ENCODE results near the gene RHBDL2. TPM values are rescaled to one million over a fixed set of nuclear protein-coding genes. Genes with fewer than 3 reads are reported as not detected.
A peak's percentile ranks its signal among the peaks of the same experiment; 100 is the strongest.

Gene RHBDL2
- total and polyA plus RNA-seq, 2 of the 13 experiments (the other 11 are each of a cell fraction or from before 2014, with no cell fraction given): 3.3 to 5.4 TPM

- TF ChIP-seq MNT (IDR thresholded peaks at IDR 0.05): no peak
- peak; percentile 80 for TF ChIP-seq HNRNPK (IDR thresholded peaks at IDR 0.05; ENCODE audit: low read depth, low read length, poor library complexity, severe bottlenecking)
- no peak for TF ChIP-seq ZNF205 (CRISPR knock-in tag; IDR thresholded peaks at IDR 0.05)
- no peak for TF ChIP-seq ZNF710 (CRISPR knock-in tag; IDR thresholded peaks at IDR 0.05; ENCODE audit: borderline replicate concordance)
- TF ChIP-seq SRSF4 (IDR thresholded peaks at IDR 0.05; ENCODE audit: low read depth, low read length, poor library complexity, severe bottlenecking): no peak
- TF ChIP-seq NFYB (CRISPR knock-in tag; IDR thresholded peaks at IDR 0.05): peak; percentile 41; the same call in 1 of the 2 replicates
- peak; percentile 69 for TF ChIP-seq KDM5A (IDR thresholded peaks at IDR 0.05; ENCODE audit: borderline replicate concordance, low read length)
- no peak for TF ChIP-seq ZNF264 (CRISPR knock-in tag; IDR thresholded peaks at IDR 0.05)
- no peak for TF ChIP-seq ZNF318 (CRISPR knock-in tag; IDR thresholded peaks at IDR 0.05)
- peak; percentile 71; the same call in 1 of the 2 replicates for TF ChIP-seq ZNF792 (CRISPR knock-in tag; IDR thresholded peaks at IDR 0.05)
- peak; percentile 84 for TF ChIP-seq HNRNPLL (IDR thresholded peaks at IDR 0.05; ENCODE audit: low read depth, low read length, poor library complexity, severe bottlenecking)
- no peak for TF ChIP-seq ZNF234 (CRISPR knock-in tag; conservative IDR thresholded peaks at IDR 0.05)
- TF ChIP-seq IKZF5 (CRISPR knock-in tag; IDR thresholded peaks at IDR 0.05): 0 out of 2 replicates have a peak, but pooled peaks have one; percentile 66
- TF ChIP-seq JARID2 (CRISPR knock-in tag; IDR thresholded peaks at IDR 0.05; ENCODE audit: insufficient replicate concordance): peak; percentile 19
- no peak for TF ChIP-seq ZNF329 (CRISPR knock-in tag; IDR thresholded peaks at IDR 0.05; ENCODE audit: low read depth)
Measured at GRCh38 chr1:38990738-38991637, 49.4 kb upstream of the RHBDL2 start, which contains the start of gene AKIRIN1 (continued).
